ENCODE data around the gene UBA1.

The UBA1 gene

DNA sequence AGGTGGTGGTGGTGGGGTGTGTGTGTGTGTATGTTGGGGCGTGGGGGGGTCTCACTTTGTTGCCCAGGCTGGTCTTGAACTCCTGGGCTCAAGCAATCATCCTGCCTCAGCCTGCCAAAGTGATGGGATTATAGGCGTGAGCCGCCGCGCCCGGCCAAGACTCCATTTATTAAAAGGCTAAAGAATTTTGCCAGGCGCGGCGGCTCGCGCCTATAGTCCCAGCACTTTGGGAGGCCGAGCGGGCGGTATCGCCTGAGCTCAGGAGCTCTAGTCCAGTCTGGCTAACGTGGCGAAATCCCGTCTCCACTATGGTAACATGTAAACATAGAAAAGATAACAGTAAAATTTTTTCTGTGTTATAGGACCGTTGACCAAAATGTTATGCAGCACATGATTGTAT is 3.7 kb upstream of the UBA1 start:
- DNase-seq (ENCODE audit: low read depth): no peak

DNA sequence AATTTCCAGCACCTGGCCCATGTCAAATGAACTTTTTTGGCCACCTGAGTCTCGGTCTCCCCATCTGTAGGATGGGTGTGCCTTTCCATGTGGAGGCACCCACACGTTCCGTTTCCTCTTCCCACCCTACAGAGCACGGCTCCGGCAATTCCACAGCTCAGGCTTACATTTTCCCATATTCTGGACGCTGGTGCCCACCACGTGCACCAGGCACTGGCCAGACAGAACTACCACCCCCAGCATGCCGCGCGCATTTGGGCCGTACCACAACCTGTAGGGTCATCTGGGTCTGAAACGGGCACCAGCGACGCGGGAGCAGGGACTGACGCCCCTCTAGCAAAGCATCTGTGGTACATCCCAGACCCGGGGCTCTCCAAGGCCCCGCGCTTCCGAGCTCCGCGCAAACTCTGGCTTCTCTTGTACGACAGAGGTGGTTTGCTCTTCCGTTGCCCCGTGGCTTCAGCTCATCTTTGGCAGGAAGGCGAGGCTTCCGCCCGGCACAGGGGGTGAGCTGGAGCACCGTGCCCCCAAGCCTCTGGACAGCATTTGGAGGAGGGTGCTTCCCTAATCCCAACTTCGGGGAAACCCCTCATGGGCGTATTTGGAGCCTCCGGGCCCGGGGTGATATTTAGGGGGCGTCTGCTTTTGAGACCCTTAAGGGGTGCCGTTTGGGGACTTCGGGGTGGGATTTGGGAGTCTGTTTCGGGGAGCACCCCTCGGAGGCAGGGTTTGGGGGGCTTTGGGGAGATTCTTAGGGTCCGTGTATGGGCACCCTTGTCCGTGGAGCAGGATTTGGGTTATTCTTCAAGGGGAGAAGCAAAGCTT is 3.0 kb upstream of the UBA1 start:
- DNase-seq (ENCODE audit: low read depth): peak; percentile 86

GRCh38 chrX:47191331-47191730 is 2.3 kb upstream of the UBA1 start:
- DNase-seq (ENCODE audit: low read depth): no peak

DNA sequence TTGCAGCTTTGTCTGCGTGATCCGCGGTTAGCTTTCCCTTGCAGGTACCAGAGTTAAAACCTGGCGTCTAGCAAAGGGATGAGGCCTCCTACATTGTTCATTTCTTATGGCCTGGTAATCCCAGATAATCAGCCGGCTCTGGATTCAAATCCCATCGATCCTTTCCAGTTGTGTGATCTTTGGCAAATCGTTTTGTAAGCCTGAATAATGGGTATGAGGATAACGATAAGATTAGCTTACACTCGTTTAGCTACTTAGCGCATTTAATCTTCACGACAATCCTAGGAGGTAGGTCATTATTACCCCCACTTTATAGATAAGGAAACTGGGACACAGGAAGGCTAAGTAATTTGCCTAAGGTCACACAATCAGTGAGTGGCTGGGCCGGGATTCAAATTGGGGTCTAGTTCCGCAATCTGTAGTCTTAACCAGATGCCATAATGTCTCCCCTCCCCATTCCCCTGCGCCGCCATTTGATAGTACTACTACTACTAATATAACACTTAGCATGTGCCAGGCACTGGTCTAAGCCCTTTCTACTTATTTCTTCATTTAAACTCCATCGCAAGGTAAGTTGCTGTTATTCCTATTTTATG is 1.7 kb upstream of the UBA1 start:
- DNase-seq (ENCODE audit: low read depth): no peak

DNA sequence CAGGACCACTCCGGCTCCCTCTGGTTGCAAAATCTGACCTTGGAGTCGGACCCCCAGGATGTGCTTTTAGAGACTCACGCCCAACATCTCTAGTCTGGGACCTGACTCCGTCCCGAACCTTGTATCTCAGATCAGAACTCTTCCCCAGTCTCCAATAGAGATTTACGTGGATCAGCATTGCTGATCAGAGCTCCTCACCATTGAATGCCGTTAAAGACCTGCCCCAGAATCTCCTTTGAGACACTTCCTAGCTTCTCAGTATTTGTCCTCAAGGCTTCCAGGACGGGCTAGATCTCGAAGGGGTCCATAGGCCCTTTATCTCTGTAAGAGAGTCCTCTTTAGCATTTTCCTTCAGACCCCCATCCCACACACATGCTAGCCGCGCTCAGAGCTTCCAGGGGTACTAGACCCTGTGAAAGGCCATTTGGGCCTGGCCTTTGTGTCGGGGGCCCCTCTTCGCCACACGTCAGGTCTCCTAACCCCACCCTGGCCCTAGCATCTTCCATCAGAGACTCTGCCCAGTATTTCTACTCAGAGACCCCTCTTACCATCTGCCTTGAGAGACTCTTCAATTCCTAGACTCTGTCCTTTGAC is 662 bp downstream of the UBA1 start:
- DNase-seq (ENCODE audit: low read depth): no peak

DNA sequence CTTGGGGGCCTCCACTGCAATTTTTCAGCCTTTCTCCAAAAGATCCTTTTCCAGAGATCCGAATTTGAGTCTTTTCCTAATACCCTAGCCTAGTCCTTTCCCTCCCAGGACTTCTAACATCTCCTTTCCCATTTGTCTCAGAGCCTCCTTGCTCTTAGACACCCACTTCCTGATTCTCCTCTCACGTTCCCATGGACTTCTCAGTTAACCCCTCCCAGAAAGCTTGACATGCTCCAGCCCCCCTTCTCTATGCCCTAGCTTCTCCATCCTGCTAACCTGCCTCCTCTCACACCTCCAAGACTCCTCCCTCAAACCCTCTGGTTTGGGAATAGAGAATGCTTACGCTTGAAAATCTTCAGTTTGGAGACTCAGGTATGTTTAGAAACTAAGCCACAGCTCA is 2.5 kb downstream of the UBA1 start:
- DNase-seq (ENCODE audit: low read depth): no peak

- no peak for DNase-seq (ENCODE audit: low read depth)
Observed at GRCh38 chrX:47197526-47197925, 3.9 kb downstream of the UBA1 start.

DNA sequence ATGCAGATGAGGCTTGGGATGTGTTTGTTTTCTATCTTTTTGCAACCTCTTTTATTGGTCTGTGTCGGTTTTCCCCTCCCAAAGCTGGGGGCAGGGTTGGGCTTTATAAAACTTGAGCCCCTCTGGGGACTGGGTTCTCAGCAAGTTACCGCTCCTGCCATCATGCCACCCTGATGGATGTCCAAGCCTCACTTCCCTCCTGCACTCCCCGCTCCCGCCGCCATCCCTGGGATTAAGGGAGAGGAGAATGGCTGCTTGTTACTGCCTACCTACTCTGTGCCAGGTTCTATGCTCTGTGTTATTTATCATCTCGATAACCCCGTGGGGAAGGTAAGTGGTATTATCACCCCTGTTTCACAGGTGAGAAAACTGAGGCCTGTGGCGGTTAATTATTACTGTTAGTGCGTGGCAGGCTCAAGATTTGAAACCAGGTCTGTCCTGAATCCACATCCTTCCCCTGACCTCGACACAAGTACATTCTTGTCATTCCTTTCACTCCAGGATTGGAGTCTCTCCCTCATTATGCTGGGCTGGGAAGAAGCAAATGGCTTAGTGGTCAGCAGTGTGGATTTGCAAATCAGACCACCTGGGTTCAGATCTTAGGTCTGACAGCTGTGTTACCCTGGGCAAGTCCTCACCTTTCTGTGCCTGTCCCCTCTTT is 4.5 kb downstream of the UBA1 start:
- no peak for DNase-seq (ENCODE audit: low read depth)

DNA sequence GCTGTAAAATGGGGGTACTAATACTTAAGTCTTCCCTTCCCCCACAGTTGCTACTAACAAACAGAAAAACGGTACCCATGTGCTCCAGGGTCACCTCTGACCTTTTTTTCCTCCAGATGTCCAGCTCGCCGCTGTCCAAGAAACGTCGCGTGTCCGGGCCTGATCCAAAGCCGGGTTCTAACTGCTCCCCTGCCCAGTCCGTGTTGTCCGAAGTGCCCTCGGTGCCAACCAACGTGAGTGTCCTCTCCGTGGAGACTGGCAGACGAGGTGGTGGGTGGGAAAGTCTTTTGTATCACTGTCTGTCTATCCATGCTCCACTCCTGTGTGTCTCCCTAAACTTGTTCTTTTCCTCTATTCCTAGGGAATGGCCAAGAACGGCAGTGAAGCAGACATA is 5.1 kb downstream of the UBA1 start:
- no peak for DNase-seq (ENCODE audit: low read depth)

GRCh38 chrX:47199286-47199685 is 5.7 kb downstream of the UBA1 start:
- no peak for DNase-seq (ENCODE audit: low read depth)

DNA sequence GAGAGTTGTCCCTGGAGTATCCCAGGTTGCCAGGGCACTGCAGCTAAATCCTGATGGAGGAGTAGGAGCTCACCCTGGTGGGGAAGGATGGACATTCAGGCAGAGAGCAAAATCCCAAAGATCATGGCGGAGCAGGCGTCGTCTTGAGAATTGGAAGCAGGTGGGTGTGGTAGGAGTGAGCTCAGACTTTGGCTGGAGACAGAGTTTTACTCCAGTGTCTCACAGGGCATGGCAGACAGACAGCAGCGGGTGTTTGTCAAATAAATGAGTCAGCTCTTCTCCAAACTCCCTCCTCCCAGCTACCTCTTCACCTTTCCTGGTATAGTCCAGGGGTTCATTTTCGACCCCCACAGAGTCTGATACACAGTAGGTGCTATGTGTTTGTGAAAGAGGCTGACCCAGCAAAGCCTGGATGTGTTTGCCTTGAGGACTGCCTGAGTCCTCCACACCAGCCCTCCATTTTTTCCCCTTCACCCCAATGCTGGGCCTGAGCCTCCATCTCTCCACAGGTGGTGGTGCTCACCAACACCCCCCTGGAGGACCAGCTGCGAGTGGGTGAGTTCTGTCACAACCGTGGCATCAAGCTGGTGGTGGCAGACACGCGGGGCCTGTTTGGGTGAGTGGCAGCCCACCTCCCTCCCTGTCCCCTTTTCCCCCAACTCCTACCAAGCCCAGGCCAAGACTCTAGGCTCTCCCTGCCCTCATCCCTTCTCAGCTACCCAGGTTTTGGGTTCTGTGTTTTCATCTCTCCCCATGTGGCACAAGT is 6.9 kb downstream of the UBA1 start:
- peak; percentile 80 for DNase-seq (ENCODE audit: low read depth)

DNA sequence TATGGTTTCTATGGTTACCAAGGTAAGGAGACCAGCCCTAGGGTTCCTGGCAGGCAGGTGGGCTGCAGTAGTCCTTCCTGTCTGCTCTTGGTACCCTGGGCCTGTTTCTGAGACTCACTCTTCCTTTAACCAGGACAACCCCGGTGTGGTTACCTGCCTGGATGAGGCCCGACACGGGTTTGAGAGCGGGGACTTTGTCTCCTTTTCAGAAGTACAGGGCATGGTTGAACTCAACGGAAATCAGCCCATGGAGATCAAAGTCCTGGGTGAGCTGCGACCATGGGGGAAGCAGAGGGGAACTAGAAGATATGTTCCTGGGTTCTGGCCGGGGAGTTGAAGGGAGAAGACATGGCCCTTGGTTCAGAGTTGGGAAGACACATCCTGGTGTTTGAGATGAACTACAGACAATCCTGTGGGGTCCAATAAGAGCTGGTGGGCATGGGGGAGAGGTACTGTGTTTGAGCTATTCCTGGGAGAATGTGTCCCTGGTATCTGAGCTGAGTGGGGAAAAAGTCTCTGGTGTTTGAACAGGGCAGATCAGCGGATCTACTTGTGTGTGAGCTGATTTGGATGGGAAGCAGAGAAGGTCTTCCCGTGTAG is 7.8 kb downstream of the UBA1 start:
- DNase-seq (ENCODE audit: low read depth): no peak

- no peak for DNase-seq (ENCODE audit: low read depth)
Observed at GRCh38 chrX:47202316-47202715, 8.7 kb downstream of the UBA1 start.

DNA sequence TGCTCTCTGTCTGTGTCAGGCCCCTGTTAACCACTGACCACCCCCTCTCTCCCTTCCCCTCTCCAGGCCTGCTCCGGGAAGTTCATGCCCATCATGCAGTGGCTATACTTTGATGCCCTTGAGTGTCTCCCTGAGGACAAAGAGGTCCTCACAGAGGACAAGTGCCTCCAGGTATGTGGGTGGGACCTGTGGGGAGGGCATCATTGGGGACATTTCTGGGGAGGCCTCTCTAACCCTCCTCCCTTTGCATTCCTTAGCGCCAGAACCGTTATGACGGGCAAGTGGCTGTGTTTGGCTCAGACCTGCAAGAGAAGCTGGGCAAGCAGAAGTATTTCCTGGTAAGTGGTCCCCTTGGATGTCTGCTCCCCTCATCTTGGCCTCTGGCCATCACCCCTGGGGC is 9.2 kb downstream of the UBA1 start:
- no peak for DNase-seq (ENCODE audit: low read depth)

GRCh38 chrX:47204970-47205369 is 11.3 kb downstream of the UBA1 start:
- DNase-seq (ENCODE audit: low read depth): no peak

- DNase-seq (ENCODE audit: low read depth): no peak
Observed at GRCh38 chrX:47206316-47206715, 12.7 kb downstream of the UBA1 start.

DNA sequence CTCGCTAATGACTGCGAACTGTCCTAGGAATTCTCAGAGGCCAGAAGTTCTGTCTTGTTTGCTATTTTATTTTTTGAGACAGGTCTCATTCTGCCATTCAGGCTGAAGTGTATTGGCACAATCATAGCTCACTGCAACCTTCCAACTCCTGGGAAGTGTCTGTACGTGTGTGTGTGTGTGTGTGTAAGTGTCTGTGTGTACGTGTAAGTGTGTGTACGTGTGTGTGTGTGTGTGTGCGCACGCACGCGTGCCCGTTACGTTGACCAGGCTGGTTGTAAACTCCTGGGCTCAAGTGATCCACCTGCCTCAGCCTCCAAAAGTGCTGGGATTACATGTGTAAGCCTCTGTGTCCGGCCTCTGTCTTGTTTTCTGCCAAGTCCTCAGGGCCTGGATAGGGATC is 14.5 kb downstream of the UBA1 start:
- no peak for DNase-seq (ENCODE audit: low read depth)

DNA sequence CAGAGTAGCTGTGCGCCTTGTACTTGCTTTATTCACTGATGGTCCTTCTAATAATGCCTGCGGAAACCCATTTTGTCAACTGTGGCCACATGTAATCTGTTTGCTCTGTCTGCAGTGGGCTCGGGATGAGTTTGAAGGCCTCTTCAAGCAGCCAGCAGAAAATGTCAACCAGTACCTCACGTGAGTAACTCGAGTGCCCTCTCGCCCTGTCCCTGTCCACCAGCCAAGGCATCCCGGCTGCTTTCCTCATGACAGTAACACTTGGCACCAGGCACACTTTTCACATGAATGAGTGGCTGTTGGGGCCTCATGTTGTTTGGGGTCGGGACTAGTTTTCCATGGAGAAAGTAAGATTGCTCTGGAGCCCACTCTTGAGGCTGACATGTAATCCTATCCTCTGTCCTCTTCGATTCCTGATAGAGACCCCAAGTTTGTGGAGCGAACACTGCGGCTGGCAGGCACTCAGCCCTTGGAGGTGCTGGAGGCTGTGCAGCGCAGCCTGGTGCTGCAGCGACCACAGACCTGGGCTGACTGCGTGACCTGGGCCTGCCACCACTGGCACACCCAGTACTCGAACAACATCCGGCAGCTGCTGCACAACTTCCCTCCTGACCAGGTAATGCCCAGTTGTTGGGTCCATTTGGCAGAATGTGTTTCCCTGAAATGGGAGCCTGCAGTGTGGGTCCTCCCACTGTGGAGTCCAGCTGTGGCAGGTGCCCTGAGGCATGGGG is 16.0 kb downstream of the UBA1 start:
- no peak for DNase-seq (ENCODE audit: low read depth)

- no peak for DNase-seq (ENCODE audit: low read depth)
Observed at GRCh38 chrX:47210661-47211425, 17.2 kb downstream of the UBA1 start.
